Measurements from ENCODE around the gene SPSB3.

The SPSB3 gene

GRCh38 chr16:1770328-1771187 lies 11.8 kb downstream of the SPSB3 start:
- Histone ChIP-seq H3K9me3 (ENCODE audit: severe bottlenecking) (no peaks in the 10 kb centered on the region), H3K27ac (peak overlapping the region; percentile 87), H3K36me3 (peaks cover 66% of the 10 kb centered on the region), H3K4me3 (ENCODE audit: low read depth, low read length) (peak overlapping the region; percentile 77), H3K27me3 (ENCODE audit: insufficient read depth, low read depth, severe bottlenecking) (no peaks in the 10 kb centered on the region)
- no peak for TF ChIP-seq CTCF (IDR thresholded peaks at IDR 0.05; ENCODE audit: low read depth, low read length)
- peak; percentile 55 for DNase-seq

GRCh38 chr16:1769402-1770300 lies 12.7 kb downstream of the SPSB3 start:
- Histone ChIP-seq H3K27ac (no peak overlapping the region; the same call in 1 of the 2 replicates), H3K27me3 (ENCODE audit: insufficient read depth, low read depth, severe bottlenecking) (no peaks in the 10 kb centered on the region), H3K36me3 (peaks cover 69% of the 10 kb centered on the region), H3K4me3 (ENCODE audit: low read depth, low read length) (no peak overlapping the region), H3K9me3 (ENCODE audit: severe bottlenecking) (no peaks in the 10 kb centered on the region)
- no peak for TF ChIP-seq CTCF (IDR thresholded peaks at IDR 0.05; ENCODE audit: low read depth, low read length)
- DNase-seq, result no peak

GRCh38 chr16:1768767-1769401 lies 13.5 kb downstream of the SPSB3 start:
- DNase-seq, result no peak
- no peaks in the 10 kb centered on the region for H3K9me3 ChIP-seq (ENCODE audit: severe bottlenecking)
- H3K27ac ChIP-seq, result no peak overlapping the region
- TF ChIP-seq CTCF (IDR thresholded peaks at IDR 0.05; ENCODE audit: low read depth, low read length), result no peak
- no peak overlapping the region for H3K4me3 ChIP-seq (ENCODE audit: low read depth, low read length)
- peaks cover 75% of the 10 kb centered on the region for H3K36me3 ChIP-seq
- H3K27me3 ChIP-seq (ENCODE audit: insufficient read depth, low read depth, severe bottlenecking), result no peaks in the 10 kb centered on the region

- TF ChIP-seq CTCF (IDR thresholded peaks at IDR 0.05; ENCODE audit: low read depth, low read length), result no peak
- Histone ChIP-seq H3K4me3 (ENCODE audit: low read depth, low read length) (no peak overlapping the region), H3K27ac (no peak overlapping the region), H3K27me3 (ENCODE audit: insufficient read depth, low read depth, severe bottlenecking) (no peaks in the 10 kb centered on the region), H3K9me3 (ENCODE audit: severe bottlenecking) (no peaks in the 10 kb centered on the region), H3K36me3 (peaks cover 78% of the 10 kb centered on the region)
- no peak for DNase-seq
Measured at GRCh38 chr16:1768061-1768766, 14.2 kb downstream of the SPSB3 start.
